Gastrocnemius medialis (tissue), 4 donors: ENCODE results near the gene ACAP1. TPM values are rescaled to one million over a fixed set of nuclear protein-coding genes. Genes with fewer than 3 reads are reported as not detected.

ENCODE experiments used
- ATAC-seq, 2 donors: fragments of 150-250 bp; one replicate each; pipeline ENCODE4 v1.9.1; 2016
- DNase-seq, 2 donors: peaks; one replicate each; pipeline ENCODE4 v3.0.0-alpha.2; 2019
- H3K27ac ChIP-seq, 4 donors: fragments of 200-600 bp; sonication (generic); 1 replicate in 1 of 4; 2 replicates in 3 of 4; pipeline ENCODE4 v1.5.1; 2016 to 2018; ENCODE audit warnings: mild to moderate bottlenecking in 2 of 4, moderate library complexity in 1 of 4
- H3K27me3 ChIP-seq, 3 donors: fragments of 200-600 bp; sonication (generic) in 2 of 3; 1 replicate in 1 of 3; 2 replicates in 2 of 3; pipeline versions ENCODE4 v1.5.1 to v1.6.0; 2016 to 2019; ENCODE audit warnings: mild to moderate bottlenecking in 1 of 3, moderate library complexity in 1 of 3
- H3K36me3 ChIP-seq, 2 donors: fragments of 200-600 bp; sonication (generic) in 1 of 2; one replicate each; pipeline ENCODE4 v1.5.1; 2017 to 2018
- H3K4me1 ChIP-seq, 2 donors: fragments of 200-600 bp; sonication (generic) in 1 of 2; one replicate each; pipeline ENCODE4 v1.5.1; 2016 to 2017; ENCODE audit warnings: mild to moderate bottlenecking in 2 of 2
- H3K4me3 ChIP-seq, 4 donors: fragments of 200-600 bp; sonication (generic) in 3 of 4; 1 replicate in 1 of 4; 2 replicates in 3 of 4; pipeline ENCODE4 v1.5.1; 2016 to 2019; ENCODE audit warnings: mild to moderate bottlenecking in 2 of 4
- H3K9me3 ChIP-seq, 3 donors: fragments of 200-600 bp; sonication (generic) in 2 of 3; 1 replicate in 1 of 3; 2 replicates in 2 of 3; pipeline ENCODE4 v1.5.1; 2016 to 2019
- CTCF ChIP-seq, 5 experiments: fragments of 450-650 bp in 3 of 5; fragments of 200-600 bp in 2 of 5; sonication (generic) in 2 of 5; IDR thresholded peaks in 4 of 5; conservative IDR thresholded peaks in 1 of 5; 1 replicate in 4 of 5; 2 replicates in 1 of 5; pipeline ENCODE4 v1.5.1; 2016 to 2019; ENCODE audit warnings: antibody characterized with exemption in 5 of 5, mild to moderate bottlenecking in 3 of 5, moderate library complexity in 3 of 5
- POLR2A ChIP-seq, 2 donors: fragments of 450-650 bp; IDR thresholded peaks; one replicate each; pipeline ENCODE4 v1.6.1; 2017; ENCODE audit warnings: antibody characterized with exemption in 2 of 2, mild to moderate bottlenecking in 2 of 2, moderate library complexity in 2 of 2
- in situ Hi-C, 4 donors: fragments of 200-750 bp; cut with MboI; loops; one replicate each; pipeline versions ENCODE4 v1.15.0 to v1.8.0; 2017; ENCODE audit warnings: low sequenced_read_pairs in 4 of 4
- intact Hi-C: fragments of 100-400 bp; cut with DNase I; formaldehyde crosslinking; loops from one replicate; pipeline ENCODE4 v1.15.1; 2023; ENCODE audit warnings: low total_unique reads
- total RNA-seq, 4 donors: library from RNA; depleted of rRNA; stranded (reverse); fragments of >200 nt; gene quantifications; one replicate each; pipeline versions ENCODE4 v1.1.0 to v1.2.3, GENCODE V29; 2016

ACAP1 gene
- total RNA-seq, 4 donors from 2014 or later = 0.22 to 16.3 (median 1.7) TPM

GRCh38 chr17:7317161-7317803 is 19.0 kb upstream of the ACAP1 start:
- in situ Hi-C loops (no loop called here), intact Hi-C loops (no loop called here)
- no peak for ATAC-seq
- peaks cover 27 to 33% of the 10 kb centered on the region in 2 donors for H3K4me1 ChIP-seq
- no peak overlapping the region for H3K27ac ChIP-seq
- no peak for DNase-seq
- peaks cover 0 to 69% of the 10 kb centered on the region in 2 donors for H3K36me3 ChIP-seq
- no peak for TF ChIP-seq CTCF (IDR thresholded peaks at IDR 0.05 in 4 of 5, conservative IDR thresholded peaks at IDR 0.05 in 1 of 5)
- TF ChIP-seq POLR2A (IDR thresholded peaks at IDR 0.05) = no peak
- H3K9me3 ChIP-seq = no peaks in the 10 kb centered on the region
- H3K4me3 ChIP-seq = no peak overlapping the region
- H3K27me3 ChIP-seq = no peaks in the 10 kb centered on the region

- ATAC-seq = no peak
- in situ Hi-C loops (no loop called here), intact Hi-C loops (no loop called here)
- TF ChIP-seq CTCF (IDR thresholded peaks at IDR 0.05 in 4 of 5, conservative IDR thresholded peaks at IDR 0.05 in 1 of 5) (no peak), POLR2A (IDR thresholded peaks at IDR 0.05) (no peak)
- Histone ChIP-seq H3K9me3 (no peaks in the 10 kb centered on the region), H3K4me3 (no peak overlapping the region), H3K27ac (no peak overlapping the region), H3K4me1 (peaks cover 20 to 23% of the 10 kb centered on the region in 2 donors), H3K36me3 (peaks cover 0 to 69% of the 10 kb centered on the region in 2 donors), H3K27me3 (no peaks in the 10 kb centered on the region)
- no peak for DNase-seq
Observed at GRCh38 chr17:7318121-7318860, 18.0 kb upstream of the ACAP1 start.

- Histone ChIP-seq H3K4me3 (no peak overlapping the region), H3K27ac (no peak overlapping the region), H3K9me3 (no peaks in the 10 kb centered on the region), H3K36me3 (peaks cover 0 to 87% of the 10 kb centered on the region in 2 donors), H3K27me3 (no peaks in the 10 kb centered on the region), H3K4me1 (no peaks in the 10 kb centered on the region)
- in situ Hi-C loops = no loop called here
- TF ChIP-seq CTCF (IDR thresholded peaks at IDR 0.05 in 4 of 5, conservative IDR thresholded peaks at IDR 0.05 in 1 of 5) (no peak), POLR2A (IDR thresholded peaks at IDR 0.05) (no peak)
- intact Hi-C loops = no loop called here
- no peak for ATAC-seq
- no peak for DNase-seq
Observed at GRCh38 chr17:7321466-7321865, 14.9 kb upstream of the ACAP1 start.

GRCh38 chr17:7322520-7323194 is 13.7 kb upstream of the ACAP1 start:
- Histone ChIP-seq H3K4me1 (peaks cover 2% of the 10 kb centered on the region in 2 donors), H3K27me3 (no peaks in the 10 kb centered on the region), H3K27ac (no peak overlapping the region), H3K4me3 (no peak overlapping the region), H3K36me3 (peaks cover 0 to 79% of the 10 kb centered on the region in 2 donors), H3K9me3 (no peaks in the 10 kb centered on the region)
- intact Hi-C loops (no loop called here), in situ Hi-C loops (no loop called here)
- ATAC-seq (no peak), DNase-seq (no peak)
- TF ChIP-seq POLR2A (IDR thresholded peaks at IDR 0.05) (no peak), CTCF (IDR thresholded peaks at IDR 0.05 in 4 of 5, conservative IDR thresholded peaks at IDR 0.05 in 1 of 5) (no peak)
